Gastrocnemius medialis (tissue), 4 donors: ENCODE measurements around the gene GCAT. TPM values are rescaled to one million over a fixed set of nuclear protein-coding genes. Genes with fewer than 3 reads are reported as not detected.

Experiments used
- ATAC-seq, 2 donors: fragments of 150-250 bp; one replicate each; pipeline ENCODE4 v1.9.1; 2016
- DNase-seq, 2 donors: peaks; one replicate each; pipeline ENCODE4 v3.0.0-alpha.2; 2019
- H3K27ac ChIP-seq, 4 donors: fragments of 200-600 bp; sonication (generic); 1 replicate in 1 of 4; 2 replicates in 3 of 4; pipeline ENCODE4 v1.5.1; 2016 to 2018; ENCODE audit warnings: mild to moderate bottlenecking in 2 of 4, moderate library complexity in 1 of 4
- H3K27me3 ChIP-seq, 3 donors: fragments of 200-600 bp; sonication (generic) in 2 of 3; 1 replicate in 1 of 3; 2 replicates in 2 of 3; pipeline versions ENCODE4 v1.5.1 to v1.6.0; 2016 to 2019; ENCODE audit warnings: mild to moderate bottlenecking in 1 of 3, moderate library complexity in 1 of 3
- H3K36me3 ChIP-seq, 2 donors: fragments of 200-600 bp; sonication (generic) in 1 of 2; one replicate each; pipeline ENCODE4 v1.5.1; 2017 to 2018
- H3K4me1 ChIP-seq, 2 donors: fragments of 200-600 bp; sonication (generic) in 1 of 2; one replicate each; pipeline ENCODE4 v1.5.1; 2016 to 2017; ENCODE audit warnings: mild to moderate bottlenecking in 2 of 2
- H3K4me3 ChIP-seq, 4 donors: fragments of 200-600 bp; sonication (generic) in 3 of 4; 1 replicate in 1 of 4; 2 replicates in 3 of 4; pipeline ENCODE4 v1.5.1; 2016 to 2019; ENCODE audit warnings: mild to moderate bottlenecking in 2 of 4
- H3K9me3 ChIP-seq, 3 donors: fragments of 200-600 bp; sonication (generic) in 2 of 3; 1 replicate in 1 of 3; 2 replicates in 2 of 3; pipeline ENCODE4 v1.5.1; 2016 to 2019
- POLR2A ChIP-seq, 2 donors: fragments of 450-650 bp; IDR thresholded peaks; one replicate each; pipeline ENCODE4 v1.6.1; 2017; ENCODE audit warnings: antibody characterized with exemption in 2 of 2, mild to moderate bottlenecking in 2 of 2, moderate library complexity in 2 of 2
- in situ Hi-C, 4 donors: fragments of 200-750 bp; cut with MboI; loops; one replicate each; pipeline versions ENCODE4 v1.15.0 to v1.8.0; 2017; ENCODE audit warnings: low sequenced_read_pairs in 4 of 4
- intact Hi-C: fragments of 100-400 bp; cut with DNase I; formaldehyde crosslinking; loops from one replicate; pipeline ENCODE4 v1.15.1; 2023; ENCODE audit warnings: low total_unique reads
- total RNA-seq, 4 donors: library from RNA; depleted of rRNA; stranded (reverse); fragments of >200 nt; gene quantifications; one replicate each; pipeline versions ENCODE4 v1.1.0 to v1.2.3, GENCODE V29; 2016
- TF ChIP-seq, protein P1 (sequence below), 5 experiments: fragments of 450-650 bp in 3 of 5; fragments of 200-600 bp in 2 of 5; sonication (generic) in 2 of 5; IDR thresholded peaks in 4 of 5; conservative IDR thresholded peaks in 1 of 5; 1 replicate in 4 of 5; 2 replicates in 1 of 5; pipeline ENCODE4 v1.5.1; 2016 to 2019; ENCODE audit warnings: antibody characterized with exemption in 5 of 5, mild to moderate bottlenecking in 3 of 5, moderate library complexity in 3 of 5

The GCAT gene
- total RNA-seq, 4 donors from 2014 or later = 10.0 to 21.5 (median 15.1) TPM

DNA sequence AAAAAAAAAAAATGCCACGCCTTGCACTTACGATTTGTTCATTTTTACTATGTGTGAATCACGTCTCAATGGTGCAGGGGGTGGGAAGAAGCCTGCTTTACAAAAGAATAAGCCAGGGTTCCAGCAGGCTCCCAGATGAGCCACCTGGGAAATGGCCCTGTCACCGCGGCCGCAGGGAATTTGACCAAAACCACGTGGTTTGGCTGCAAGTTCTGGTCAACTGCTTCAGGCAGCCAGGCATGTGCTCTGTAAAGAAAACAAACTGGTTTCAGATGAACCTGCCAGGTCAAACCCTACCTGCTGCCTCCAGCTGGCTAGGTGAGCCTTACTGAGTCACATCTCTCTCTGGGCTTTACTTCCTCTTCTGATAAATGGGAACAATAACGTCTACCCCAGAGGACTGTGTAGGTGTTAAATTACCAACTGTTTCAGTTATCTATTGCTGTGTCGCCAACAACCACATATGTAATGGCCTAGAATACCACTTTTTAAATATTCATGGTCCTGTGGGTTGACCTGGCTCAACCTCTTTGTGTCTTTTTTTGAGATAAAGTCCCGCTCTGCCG is 30.5 kb upstream of the GCAT start:
- in situ Hi-C loops = loop anchor here in 1 of 4 donors (25.0 kb wide), 1 partner anchor 140 kb away; the partner anchor contains the start of gene SH3BP1
- H3K27ac ChIP-seq = no peak overlapping the region
- H3K4me3 ChIP-seq = no peak overlapping the region
- H3K36me3 ChIP-seq = peaks cover 0 to 11% of the 10 kb centered on the region in 2 donors
- peak; percentile 56 to 71 for ATAC-seq
- TF ChIP-seq POLR2A (IDR thresholded peaks at IDR 0.05) = no peak
- TF ChIP-seq, protein P1, sequence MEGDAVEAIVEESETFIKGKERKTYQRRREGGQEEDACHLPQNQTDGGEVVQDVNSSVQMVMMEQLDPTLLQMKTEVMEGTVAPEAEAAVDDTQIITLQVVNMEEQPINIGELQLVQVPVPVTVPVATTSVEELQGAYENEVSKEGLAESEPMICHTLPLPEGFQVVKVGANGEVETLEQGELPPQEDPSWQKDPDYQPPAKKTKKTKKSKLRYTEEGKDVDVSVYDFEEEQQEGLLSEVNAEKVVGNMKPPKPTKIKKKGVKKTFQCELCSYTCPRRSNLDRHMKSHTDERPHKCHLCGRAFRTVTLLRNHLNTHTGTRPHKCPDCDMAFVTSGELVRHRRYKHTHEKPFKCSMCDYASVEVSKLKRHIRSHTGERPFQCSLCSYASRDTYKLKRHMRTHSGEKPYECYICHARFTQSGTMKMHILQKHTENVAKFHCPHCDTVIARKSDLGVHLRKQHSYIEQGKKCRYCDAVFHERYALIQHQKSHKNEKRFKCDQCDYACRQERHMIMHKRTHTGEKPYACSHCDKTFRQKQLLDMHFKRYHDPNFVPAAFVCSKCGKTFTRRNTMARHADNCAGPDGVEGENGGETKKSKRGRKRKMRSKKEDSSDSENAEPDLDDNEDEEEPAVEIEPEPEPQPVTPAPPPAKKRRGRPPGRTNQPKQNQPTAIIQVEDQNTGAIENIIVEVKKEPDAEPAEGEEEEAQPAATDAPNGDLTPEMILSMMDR (IDR thresholded peaks at IDR 0.05 in 4 of 5, conservative IDR thresholded peaks at IDR 0.05 in 1 of 5) = no peak
- intact Hi-C loops = no loop called here
- DNase-seq = peak; percentile 48 to 62
- no peaks in the 10 kb centered on the region for H3K9me3 ChIP-seq
- H3K27me3 ChIP-seq = no peaks in the 10 kb centered on the region
- H3K4me1 ChIP-seq = peaks cover 7 to 8% of the 10 kb centered on the region in 2 donors

DNA sequence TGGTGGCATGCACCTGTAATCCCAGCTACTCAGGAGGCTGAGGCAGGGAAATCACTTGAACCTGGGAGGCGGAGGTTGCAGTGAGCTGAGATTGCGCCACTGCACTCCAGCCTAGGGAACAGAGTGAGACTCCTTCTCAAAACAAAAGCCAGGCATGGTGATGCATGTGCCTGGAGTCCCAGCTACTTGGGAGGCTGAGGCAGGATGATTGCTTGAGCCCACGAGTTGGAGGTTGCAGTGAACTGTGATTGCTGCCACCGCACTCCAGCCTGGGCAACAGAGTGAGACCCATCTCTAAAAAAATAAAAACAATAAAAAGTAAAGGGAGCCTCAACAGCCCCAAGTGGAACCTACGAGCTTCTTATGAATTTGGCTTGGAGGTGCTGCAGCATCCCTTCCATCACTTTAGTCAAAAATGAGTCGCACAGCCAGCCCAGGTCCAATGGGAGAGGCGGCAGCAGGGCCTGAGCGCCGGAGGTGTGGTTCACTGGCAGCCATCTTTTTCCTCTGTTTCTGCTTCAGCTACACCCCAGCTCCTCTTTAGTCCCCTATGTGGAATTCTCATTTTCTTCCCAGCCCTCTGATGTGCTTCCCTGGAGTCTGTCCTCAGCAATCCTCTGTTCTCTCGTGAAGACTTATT is 29.2 kb upstream of the GCAT start:
- in situ Hi-C loops = loop anchor here in 1 of 4 donors (25.0 kb wide), 1 partner anchor 141 kb away; the partner anchor contains the start of gene SH3BP1
- no peak for ATAC-seq
- Histone ChIP-seq H3K4me1 (peaks cover 7 to 8% of the 10 kb centered on the region in 2 donors), H3K4me3 (no peak overlapping the region), H3K27ac (no peak overlapping the region), H3K9me3 (no peaks in the 10 kb centered on the region), H3K27me3 (peaks cover 0 to 5% (median 3%) of the 10 kb centered on the region in 3 donors), H3K36me3 (peaks cover 0 to 3% of the 10 kb centered on the region in 2 donors)
- no peak for TF ChIP-seq POLR2A (IDR thresholded peaks at IDR 0.05)
- TF ChIP-seq, protein P1 (IDR thresholded peaks at IDR 0.05 in 4 of 5, conservative IDR thresholded peaks at IDR 0.05 in 1 of 5) = no peak
- intact Hi-C loops = no loop called here
- no peak for DNase-seq

DNA sequence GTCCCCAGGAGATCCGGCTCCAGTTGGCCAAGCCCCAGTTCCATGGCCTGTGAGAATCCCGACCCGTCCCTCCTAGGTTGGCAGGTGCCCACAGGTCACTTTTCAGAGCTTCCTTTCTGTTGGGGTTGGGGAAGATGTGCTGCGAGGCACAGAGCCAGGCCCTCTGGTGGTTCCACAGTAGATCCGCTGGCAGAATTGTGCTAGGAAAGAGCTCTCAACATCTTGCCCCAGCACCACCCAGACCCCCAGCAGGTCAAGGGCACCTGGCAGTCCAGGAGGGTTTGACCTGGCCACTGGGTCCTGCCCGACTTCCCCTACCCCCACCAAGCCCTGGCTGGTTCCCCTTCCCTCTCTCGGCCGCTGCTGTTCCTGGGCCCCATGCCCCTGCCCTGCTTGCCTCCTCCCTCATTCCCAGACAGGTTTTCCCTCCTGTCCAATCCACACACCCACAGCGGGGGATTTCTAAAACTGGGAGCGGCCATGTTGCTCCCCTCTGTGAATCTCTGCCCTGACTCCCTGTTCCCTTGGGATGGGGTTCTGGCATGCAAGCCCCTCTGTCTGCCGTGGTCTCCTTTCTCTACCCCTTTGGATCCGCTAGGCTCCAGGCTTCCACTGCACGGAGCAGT is 26.2 kb upstream of the GCAT start:
- DNase-seq (no peak), ATAC-seq (no peak)
- TF ChIP-seq POLR2A (IDR thresholded peaks at IDR 0.05) = no peak
- TF ChIP-seq, protein P1 (IDR thresholded peaks at IDR 0.05 in 4 of 5, conservative IDR thresholded peaks at IDR 0.05 in 1 of 5) = no peak
- Histone ChIP-seq H3K9me3 (no peaks in the 10 kb centered on the region), H3K36me3 (no peaks in the 10 kb centered on the region), H3K27me3 (peaks cover 4 to 13% (median 7%) of the 10 kb centered on the region in 3 donors), H3K4me3 (no peak overlapping the region), H3K27ac (no peak overlapping the region), H3K4me1 (peaks cover 7 to 8% of the 10 kb centered on the region in 2 donors)
- intact Hi-C loops = no loop called here
- in situ Hi-C loops = loop anchor here in 1 of 4 donors (25.0 kb wide), 1 partner anchor 144 kb away; the partner anchor contains the start of gene SH3BP1

DNA sequence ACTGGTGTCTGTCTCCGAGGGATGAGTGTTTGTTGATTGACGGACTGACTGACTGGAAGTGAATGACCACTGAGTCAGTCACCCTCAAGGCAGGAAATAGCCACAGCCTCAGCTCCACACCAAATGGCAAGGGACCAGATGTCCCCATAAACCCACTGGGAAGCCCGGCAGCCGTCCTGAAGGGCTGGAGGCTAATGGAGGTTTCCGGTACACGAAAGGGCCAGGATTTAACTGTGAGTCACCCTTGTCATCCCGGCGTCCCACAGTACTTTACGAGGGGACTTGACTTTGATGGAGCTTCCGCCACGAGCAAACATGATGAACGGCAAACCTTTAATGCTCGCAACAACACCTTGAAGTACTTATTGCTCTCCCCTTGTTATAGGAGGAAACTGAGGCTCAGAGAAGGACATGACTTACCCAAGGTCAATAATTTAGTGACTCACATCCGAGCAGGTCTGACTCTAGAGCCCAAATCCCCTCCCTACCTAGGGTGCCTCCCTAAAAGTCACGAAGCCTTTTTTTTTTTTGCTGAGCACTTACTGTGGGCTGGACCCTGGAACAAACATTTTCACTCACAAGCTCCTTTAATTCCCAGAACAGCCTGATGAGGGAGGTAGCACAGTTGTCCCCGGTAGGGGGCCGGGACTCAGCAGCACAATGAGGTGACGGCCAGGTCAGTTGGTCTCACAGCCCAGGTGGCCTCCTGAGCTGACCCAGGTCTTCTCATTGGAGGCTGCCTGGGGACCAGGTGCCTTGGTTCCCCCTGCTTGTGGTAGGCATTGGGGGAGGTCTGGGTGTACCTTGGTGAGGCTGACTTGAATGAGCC is 25.2 kb upstream of the GCAT start:
- ATAC-seq = peak in 1 of 2 donors; percentile 15
- H3K4me1 ChIP-seq = no peaks in the 10 kb centered on the region

More for the DNA sequence above, 25.2 kb upstream of the GCAT start:
- Histone ChIP-seq H3K27ac (no peak overlapping the region), H3K36me3 (no peaks in the 10 kb centered on the region), H3K27me3 (peaks cover 4 to 13% (median 7%) of the 10 kb centered on the region in 3 donors), H3K9me3 (no peaks in the 10 kb centered on the region), H3K4me3 (no peak overlapping the region)
- no peak for DNase-seq
- TF ChIP-seq POLR2A (IDR thresholded peaks at IDR 0.05) = no peak
- TF ChIP-seq, protein P1 (IDR thresholded peaks at IDR 0.05 in 4 of 5, conservative IDR thresholded peaks at IDR 0.05 in 1 of 5) = no peak
- intact Hi-C loops (no loop called here), in situ Hi-C loops (loop anchor here in 1 of 4 donors (25.0 kb wide), 1 partner anchor 145 kb away; the partner anchor contains the start of gene SH3BP1)
